SIG-M5 treated with dmso at 0.1 percent for 504 hours (cell line): Measurements from ENCODE around the gene UBIAD1.
"Not testable (repeated sequence)": the region's sequence is repeated elsewhere in the genome, so short reads cannot be mapped to it uniquely, and the experiment has no call there.

Source experiments
- DNase-seq: peaks from one replicate; lab custom pipeline; 2025; ENCODE audit not compliant: unreplicated experiment; lab: John Stamatoyannopoulos, UW

The UBIAD1 gene

DNA sequence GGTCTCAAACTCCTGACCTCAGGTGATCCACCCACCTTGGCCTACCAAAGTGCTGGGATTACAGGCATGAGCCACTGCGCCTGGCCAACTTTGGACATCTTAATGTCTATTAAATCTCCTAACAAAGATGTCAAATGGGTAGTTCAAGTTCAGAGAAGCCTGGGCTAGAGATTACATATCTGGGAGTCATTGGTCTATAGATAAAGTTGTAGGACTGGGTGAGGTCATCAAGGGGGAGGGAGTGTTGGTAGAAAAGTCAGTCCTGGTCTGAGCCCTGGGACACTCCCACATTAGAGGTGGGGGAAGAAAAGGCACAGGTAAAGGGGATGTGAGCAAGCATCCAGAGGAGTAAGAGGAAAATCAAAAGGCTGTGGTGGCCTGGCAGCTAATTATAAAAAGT lies 6.6 kb downstream of the UBIAD1 start:
- no peak for DNase-seq

DNA sequence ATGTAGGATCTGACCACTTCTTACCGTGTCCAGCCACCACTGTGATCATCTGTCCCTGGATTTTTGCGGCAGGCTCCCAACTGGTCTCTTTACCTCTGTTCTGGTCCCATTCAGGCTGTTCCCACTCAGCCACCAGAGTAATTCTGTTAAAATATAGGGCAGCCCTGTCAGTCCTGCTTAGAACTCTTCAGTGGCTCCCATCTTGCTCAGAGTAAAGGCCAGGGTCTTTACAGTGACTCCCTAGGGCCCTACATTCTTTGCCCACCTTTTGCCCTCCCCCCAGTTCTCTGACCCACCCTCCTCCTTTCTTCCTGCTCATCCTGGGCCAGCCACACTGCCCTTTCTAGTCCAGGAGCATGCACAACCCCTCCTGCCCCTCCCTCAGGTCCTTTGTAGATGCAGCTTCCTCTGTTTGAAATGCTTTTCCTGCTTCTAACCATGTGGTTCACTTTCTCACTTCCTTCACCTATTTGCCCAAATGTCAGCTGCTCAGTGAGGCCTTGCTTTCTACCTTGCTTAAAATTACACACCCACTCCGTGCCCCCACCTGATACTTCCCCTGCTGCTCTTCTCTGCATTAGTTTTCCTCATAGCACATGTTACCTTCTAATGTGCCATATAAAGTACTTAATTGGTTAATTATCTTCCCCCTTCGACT lies 7.8 kb downstream of the UBIAD1 start:
- DNase-seq = no peak

DNA sequence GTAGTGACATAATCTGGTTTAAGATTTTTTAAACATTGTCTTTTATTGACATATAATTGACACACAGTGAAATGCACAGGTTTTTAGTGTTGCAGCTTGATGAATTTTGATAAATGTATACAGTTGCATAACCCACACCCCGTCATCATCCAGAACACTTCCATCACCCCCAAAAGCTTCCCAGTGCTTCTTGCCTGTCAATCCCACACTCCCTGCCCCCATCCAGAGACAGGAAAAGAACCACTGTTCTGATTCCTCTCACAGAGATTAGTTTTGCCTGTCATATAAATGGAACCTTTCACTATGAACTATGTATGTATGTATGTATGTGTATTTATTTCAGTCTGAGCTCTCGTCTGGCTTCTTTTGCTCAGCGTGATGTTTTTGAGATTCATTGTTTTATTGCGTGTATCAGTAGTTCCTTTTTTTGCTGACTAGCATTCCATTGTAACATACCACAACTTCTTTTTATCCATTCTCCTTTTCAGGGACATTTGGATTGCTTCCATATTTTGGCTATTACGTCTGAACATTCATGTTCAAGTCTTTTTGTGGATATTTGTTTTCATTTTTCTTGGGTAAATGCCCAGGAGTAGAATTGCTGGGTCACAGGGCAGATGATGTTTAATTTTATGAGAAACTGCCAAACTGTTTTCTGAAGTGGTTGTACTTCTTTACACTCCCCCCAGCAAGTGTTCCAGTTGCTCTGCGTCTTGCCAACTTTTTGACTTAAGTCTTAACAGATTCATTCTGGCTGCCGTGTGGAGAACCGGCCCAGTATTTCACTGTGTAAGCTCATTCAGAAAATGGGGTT lies 8.7 kb downstream of the UBIAD1 start:
- DNase-seq = no peak

DNA sequence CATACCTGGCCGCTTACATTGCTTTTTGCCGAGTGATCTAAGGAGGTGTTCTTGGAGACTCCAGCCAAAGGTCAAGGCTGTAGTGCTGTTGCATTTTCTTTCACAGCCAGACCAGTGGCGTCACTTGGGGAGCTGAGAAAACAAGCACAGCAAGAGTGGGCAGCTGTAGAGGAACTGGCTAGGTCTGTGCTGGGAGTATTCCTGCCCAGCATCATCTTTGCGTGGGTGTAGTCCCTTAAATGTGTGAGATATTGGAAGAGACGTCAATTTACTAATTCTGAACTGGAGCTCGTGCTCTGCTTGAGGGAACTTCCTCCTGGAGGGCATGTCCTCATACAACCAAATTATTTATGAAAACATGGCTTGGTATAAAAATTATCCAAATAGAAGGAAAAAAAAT lies 10.2 kb downstream of the UBIAD1 start:
- DNase-seq = no peak

DNA sequence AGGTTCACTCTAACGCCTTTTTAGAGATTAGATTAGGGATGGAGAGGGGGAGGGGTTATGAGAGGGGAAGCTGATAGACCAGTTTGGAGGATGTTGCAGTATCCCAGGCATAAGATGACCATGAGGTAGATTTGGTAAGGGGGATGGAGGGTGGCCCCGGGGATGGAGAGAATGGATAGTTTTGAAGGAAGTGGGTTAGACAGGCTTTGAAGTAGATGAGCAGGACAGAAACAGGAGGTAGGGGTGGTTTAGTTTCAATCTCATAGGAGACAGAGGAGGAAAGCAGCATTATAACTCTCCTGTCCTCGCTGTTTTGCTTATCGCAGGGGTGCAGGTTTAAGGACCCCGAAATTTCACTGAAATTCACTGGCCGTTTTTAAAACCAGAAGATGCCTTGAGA lies 11.8 kb downstream of the UBIAD1 start:
- DNase-seq = no peak

DNA sequence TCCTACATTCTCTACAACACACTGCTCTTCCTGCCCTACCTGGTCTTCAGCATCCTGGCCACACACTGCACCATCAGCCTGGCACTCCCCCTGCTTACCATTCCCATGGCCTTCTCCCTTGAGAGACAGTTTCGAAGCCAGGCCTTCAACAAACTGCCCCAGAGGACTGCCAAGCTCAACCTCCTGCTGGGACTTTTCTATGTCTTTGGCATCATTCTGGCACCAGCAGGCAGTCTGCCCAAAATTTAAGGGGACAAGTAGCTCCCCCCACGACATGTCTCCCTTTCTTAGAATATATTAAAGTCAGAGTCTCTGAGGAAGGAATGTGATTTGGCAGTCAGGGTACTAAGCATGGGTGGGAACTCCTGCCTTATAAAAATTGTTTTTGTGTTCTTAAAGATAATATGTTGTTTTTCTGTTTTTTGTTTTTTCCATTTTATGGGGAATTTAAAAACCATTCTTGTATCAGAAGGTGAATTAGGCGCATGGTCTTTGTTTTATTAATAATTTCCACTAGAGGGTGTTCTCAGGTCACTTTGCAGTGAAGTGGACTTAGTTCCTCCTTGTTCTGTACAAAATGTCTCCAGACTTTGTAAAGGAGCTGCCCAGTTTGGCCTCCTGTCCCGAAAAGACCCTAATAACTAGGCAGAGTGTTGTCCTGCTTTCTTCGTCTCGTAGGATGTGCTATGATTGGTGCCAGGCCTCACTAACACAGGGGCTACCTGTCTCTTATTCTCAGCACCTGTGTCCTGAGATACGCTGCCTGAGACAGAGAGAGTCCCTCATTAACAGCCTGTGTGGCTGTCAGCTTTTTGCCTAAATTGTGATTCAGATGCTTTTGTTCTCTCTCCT lies 13.1 kb downstream of the UBIAD1 start:
- DNase-seq = no peak

DNA sequence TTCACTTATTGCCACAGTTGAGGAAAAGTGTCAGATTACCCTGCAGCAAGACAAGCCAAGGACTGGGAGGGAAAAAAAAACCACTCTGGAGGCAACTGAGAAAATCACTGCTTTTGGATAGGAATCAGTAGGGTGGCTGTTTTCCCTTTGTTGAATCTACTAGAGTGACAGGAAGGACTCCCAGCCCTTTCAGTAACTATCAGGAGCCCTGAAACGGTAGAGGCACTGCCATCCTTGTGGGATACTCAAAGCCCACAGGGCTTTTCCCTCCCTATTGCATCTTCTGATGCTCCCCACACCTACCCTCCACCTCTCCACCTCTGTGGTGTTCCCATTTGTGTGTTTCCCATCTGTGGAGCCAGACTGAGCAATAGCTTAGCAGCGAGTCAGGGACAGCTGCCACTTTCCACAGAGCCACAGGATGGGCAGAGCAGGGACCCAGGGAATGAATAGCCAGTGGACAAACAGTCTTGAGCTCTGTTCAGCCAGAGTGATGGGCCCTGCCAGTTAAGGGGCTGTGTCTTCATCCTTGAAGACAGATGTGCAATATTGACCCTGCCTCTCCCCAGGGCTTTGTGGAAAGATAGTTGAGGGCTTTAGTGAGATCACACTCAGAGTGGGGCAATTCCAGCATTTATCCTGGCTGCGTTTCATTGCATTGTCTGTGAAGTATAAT lies 13.9 kb downstream of the UBIAD1 start:
- DNase-seq = no peak

DNA sequence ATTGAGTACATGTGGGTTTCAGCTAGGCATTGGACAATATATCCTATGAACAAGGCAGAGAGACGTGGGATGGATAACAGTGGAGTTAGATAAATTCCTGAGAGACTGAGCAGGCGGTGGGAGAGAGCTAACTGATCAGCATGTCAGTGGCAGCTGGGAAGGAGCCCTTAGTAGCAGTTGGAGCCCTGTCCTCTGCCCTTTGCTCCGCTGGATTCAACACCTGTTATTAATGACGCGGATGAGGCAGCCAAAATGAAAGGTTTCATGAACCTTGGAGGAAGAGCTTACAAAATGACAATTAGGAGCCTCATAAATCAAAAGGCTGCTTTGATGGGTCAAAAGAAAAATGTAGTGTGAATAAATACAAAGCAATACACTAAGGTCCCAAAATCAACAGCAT lies 16.1 kb downstream of the UBIAD1 start:
- DNase-seq = no peak

DNA sequence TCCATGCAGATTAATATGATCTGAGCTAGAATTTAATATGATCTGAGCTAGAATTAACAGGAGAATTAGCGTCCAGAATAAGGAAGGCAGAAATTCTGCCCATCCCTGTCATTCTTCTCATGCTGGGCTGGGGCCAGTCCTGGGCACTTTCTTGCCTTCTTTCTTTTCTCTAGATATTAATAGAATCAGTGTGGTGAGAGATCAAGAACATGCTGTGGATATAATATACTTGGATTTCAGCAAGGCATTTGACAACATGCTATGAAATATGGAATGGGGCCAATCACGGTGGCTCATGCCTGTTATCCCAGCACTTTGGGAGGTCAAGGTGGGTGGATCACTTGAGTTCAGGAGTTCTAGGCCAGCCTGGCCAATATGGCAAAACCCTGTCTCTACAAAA lies 18.1 kb downstream of the UBIAD1 start:
- no peak for DNase-seq

DNA sequence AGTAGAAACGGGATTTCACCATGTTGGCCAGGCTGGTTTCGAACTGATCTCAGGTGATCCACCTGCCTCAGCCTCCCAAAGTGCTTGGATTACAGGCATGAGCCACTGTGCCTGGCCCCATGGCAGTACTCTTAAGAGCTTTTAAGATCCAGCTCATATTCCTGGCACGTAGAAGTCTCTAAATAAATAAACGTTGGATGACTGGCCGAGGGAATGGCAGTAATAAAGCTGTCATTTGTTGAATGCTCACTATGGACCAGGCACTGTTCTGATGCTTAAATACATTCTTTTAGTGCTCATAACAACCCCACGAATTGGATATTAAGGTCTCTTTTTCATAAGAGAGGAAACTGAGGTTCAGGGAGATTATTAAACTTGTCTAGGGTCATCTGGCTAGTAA lies 20.9 kb downstream of the UBIAD1 start:
- no peak for DNase-seq

DNA sequence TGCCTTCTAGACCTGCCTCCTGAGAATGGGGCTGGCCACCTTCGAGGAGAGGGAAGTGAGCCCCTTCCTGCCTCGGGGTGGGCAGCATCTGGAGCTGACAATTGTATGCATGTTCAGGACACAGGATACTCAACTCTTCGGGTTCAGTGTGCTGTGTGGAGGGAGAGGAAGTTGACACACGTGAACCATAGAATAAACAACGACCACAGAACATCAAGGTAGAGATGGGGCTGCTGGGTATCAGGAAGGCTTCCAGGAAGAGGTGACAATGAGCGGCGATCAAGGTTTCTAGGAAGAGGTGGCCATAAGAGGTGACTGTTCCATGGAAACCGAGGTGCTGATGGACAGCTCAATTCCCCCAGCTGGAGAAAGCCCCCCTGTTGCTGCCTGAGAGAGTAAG lies 22.0 kb downstream of the UBIAD1 start:
- no peak for DNase-seq

DNA sequence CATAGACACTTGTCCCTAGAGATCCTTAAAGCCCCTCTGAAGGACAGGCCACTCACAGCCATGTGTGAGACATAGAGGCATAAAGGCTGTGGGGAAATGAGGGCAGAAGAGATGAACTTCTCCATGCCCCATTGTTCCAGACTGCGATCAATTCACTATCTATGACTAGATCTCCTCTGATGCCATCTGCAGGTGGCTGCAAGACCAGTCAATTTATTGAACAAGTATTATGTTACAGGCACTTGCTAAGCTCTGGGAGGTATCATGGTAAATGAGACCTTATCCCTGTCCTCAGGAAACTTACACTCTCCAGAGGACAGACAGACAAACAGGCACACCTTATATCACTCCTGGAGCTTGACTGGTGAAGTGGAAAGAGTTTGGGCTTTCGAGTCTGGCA lies 22.9 kb downstream of the UBIAD1 start:
- no peak for DNase-seq

DNA sequence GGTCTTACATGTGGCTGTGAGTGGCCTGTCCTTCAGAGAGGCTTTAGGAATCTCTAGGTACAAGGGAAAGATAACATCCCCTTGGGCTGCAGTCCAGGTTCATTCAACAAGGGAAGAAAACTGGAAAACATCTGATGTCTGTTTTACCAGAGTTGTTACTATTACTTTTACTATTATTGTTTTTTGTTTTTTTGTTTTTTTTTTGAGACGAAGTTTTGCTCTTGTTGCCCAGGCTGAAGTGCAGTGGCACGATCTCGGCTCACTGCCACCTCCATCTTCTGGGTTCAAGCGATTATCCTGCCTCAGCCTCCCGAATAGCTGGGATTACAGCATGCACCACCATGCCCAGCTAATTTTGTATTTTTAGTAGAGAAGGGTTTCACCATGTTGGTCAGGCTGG lies 24.8 kb downstream of the UBIAD1 start:
- DNase-seq = not testable (repeated sequence)

DNA sequence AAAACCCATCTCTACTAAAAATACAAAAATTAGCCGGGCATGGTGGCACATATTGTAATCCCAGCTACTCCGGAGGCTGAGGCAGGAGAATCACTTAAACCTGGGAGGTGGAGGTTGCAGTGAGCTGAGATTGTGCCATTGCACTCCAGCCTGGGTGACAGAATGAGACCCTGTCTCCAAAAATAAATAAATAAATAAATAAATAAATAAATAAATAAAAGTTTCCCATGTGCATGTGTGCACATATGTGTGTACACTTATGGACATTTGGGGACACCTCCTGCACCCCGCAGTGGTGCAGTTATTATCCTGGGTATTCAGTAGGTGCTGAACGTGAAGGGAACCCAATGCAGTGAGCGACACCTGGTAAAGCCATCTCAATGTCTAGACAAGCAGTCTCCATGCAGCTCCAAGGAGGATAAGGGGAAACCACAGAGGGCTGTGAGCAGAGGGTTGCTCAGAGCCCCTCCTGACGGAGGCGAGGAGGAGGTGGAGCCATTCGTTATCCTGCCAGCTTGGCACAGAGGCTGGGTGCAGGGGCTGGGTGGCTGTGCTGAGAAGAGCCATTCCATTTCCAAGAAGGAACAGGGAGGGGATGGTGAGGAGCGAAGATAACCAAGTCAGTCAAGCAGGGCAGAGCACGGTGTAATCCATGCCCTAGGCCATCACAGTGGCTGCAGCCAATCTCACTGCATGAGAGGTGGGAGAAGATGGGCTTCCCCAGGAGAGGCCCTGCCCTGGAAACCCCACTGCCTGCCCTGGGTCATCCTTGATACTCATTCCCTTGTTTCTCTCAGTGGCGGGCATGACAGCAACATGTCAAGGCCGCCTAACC lies 25.6 kb downstream of the UBIAD1 start:
- no peak for DNase-seq

DNA sequence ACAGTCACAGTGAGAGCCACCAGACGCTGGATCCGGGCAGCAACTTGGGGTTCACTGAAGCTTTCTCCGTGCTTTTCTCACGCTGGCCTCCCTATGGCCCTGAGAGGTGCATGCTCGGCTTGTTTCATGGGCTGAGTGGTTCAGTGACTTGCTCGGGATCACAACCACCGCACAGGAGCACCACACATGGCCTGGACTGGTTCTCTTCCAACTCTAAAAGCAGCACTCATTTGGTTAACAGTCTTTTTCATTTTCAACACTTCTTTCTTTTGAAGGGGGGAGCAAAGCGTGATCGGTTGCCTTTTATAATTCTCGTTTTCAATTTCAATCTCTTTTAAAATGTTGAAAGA lies 26.2 kb downstream of the UBIAD1 start:
- DNase-seq = no peak

DNA sequence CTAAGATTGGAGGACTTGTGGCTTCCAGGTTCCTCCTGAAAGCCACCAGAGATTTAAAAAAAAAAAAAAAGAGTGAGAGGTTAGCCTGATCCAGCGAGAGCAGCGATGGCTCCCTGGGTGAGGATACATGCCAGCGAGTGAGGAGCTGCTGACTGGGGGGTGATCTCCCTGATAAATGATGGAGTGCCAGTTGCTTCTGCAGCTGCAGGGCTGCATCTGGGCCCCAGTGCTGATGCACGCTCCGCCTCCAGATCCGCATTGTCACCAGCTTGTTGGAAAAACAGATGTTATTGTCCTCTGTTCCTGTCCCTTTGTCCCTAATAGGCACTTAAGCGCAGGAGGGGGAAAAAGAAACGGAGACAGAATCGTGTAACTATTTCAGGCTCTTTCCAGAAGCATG lies 28.6 kb downstream of the UBIAD1 start:
- no peak for DNase-seq

DNA sequence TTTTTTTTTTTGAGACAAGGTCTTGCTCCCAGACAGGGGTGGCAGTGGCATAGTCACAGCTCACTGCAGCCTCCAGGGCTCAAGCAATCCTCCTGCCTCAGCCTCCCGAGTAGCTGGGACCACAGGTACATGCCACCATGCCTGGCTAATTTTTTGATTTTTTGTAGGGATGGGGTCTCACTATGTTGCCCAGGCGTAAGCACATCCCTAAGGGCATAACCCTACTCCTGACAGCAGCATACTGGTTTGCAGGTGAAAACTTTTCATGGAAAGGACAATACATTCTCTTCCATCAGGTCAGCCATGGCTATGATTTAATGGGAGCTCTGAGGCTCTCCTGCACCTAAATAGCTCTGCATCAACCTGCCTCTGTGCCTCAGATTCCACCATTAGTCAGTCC lies 29.4 kb downstream of the UBIAD1 start:
- no peak for DNase-seq

DNA sequence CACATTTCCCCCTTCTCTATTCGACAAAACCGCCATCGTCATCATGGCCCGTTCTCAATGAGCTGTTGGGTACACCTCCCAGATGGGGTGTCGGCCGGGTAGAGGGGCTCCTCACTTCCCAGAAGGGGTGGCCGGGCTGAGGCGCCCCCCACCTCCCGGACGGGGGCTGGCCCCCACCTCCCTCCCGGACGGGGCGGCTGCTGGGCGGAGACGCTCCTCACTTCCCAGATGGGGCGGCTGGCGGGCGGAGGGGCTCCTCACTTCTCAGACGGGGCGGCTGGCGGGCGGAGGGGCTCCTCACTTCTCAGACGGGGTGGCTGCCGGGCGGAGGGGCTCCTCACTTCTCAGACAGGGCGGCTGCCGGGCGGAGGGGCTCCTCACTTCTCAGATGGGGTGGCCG lies 32.5 kb downstream of the UBIAD1 start:
- not testable (repeated sequence) for DNase-seq

DNA sequence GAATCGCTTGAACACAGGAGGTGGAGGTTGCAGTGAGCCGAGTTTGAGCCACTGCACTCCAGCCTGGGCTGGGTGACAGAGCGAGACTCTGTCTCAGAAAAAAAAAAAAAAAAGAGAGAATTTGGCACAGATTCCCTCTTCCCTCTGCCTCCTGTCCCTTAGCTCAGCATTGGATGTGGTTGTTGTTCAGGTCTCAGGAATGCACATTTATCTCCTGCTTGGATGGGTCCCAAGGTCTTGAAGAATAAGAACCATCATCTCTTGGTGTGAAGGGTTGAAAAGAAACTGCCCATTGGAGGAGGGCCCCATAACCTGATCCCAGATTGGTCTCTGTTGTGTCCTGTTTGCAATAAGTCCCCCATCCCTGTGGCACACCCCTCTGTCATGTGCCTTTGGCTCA lies 34.9 kb downstream of the UBIAD1 start:
- no peak for DNase-seq

DNA sequence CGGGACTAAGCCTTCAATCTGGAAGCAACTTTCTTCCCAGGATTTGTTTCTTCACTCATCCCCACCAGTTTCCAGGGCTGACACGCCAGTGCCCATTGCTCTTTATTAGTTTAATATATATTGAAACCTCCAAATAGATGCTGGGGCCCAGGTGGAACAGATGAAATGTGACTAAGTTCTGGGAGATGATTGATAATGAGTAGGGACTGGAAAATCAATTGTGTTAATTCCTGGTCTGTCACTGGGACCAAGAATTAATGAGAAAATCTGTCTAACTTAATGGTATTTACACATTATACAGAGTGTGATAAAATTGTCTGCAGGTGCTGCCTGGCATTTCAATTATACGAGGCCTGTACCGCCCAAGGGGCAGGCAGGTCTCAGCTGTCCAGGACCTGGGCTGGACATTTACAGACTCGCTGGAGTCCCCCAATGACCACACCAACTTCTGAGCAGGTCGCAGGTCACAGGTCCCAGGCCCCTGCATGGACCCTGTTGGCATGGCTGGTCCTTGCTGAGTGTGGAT lies 35.8 kb downstream of the UBIAD1 start:
- DNase-seq = no peak
